ENCODE results near the gene OOSP1.

The OOSP1 gene

GRCh38 chr11:59938132-59938531 is at the start of gene OOSP1:
TSS of gene OOSP1 (plus strand) at chr11:59938432. CDS start at chr11:59938455, 23 bp downstream.
- H3K4me3 Mint-ChIP-seq = no peak within 1 kb of the TSS
- no peak for TF ChIP-seq CTCF (IDR thresholded peaks at IDR 0.05; ENCODE audit: unreplicated experiment in 3 of 3)
- H3K4me1 Mint-ChIP-seq = no peaks in the 10 kb centered on the region
- no peak within 1 kb of the TSS for H3K27ac Mint-ChIP-seq
- no peaks in the 10 kb centered on the region for H3K27me3 Mint-ChIP-seq (ENCODE audit: low read depth)
- H3K9me3 Mint-ChIP-seq = no peaks in the 10 kb centered on the region
- H3K36me3 Mint-ChIP-seq (ENCODE audit: low read depth) = no peaks in the 10 kb centered on the region

GRCh38 chr11:59891781-59892181 is 46.5 kb upstream of the OOSP1 start:
- H3K9me3 Mint-ChIP-seq = peaks cover 34% of the 10 kb centered on the region
- H3K36me3 Mint-ChIP-seq (ENCODE audit: low read depth) = peaks cover 11% of the 10 kb centered on the region
- TF ChIP-seq CTCF (IDR thresholded peaks at IDR 0.05; ENCODE audit: unreplicated experiment in 3 of 3) = no peak
- H3K4me1 Mint-ChIP-seq = no peaks in the 10 kb centered on the region
- H3K4me3 Mint-ChIP-seq = no peak overlapping the region
- peak overlapping the region in 1 of 3 experiments; percentile 35 for H3K27ac Mint-ChIP-seq
- no peaks in the 10 kb centered on the region for H3K27me3 Mint-ChIP-seq (ENCODE audit: low read depth)

- Mint-ChIP-seq H3K27me3 (ENCODE audit: low read depth) (no peaks in the 10 kb centered on the region), H3K27ac (no peak overlapping the region), H3K4me3 (no peak overlapping the region), H3K36me3 (ENCODE audit: low read depth) (peaks cover 3% of the 10 kb centered on the region), H3K9me3 (peaks cover 14% of the 10 kb centered on the region), H3K4me1 (no peaks in the 10 kb centered on the region)
- no peak for TF ChIP-seq CTCF (IDR thresholded peaks at IDR 0.05; ENCODE audit: unreplicated experiment in 3 of 3)
Observed at GRCh38 chr11:59894616-59895015, 43.6 kb upstream of the OOSP1 start.

GRCh38 chr11:59898046-59898445 is 40.2 kb upstream of the OOSP1 start:
- Mint-ChIP-seq H3K27me3 (ENCODE audit: low read depth) (no peaks in the 10 kb centered on the region), H3K36me3 (ENCODE audit: low read depth) (no peaks in the 10 kb centered on the region), H3K4me1 (no peaks in the 10 kb centered on the region)

GRCh38 chr11:59898650-59899049 is 39.6 kb upstream of the OOSP1 start:
- Mint-ChIP-seq H3K27me3 (ENCODE audit: low read depth) (no peaks in the 10 kb centered on the region), H3K27ac (no peak overlapping the region), H3K4me3 (no peak overlapping the region), H3K9me3 (peaks cover 2% of the 10 kb centered on the region), H3K4me1 (no peaks in the 10 kb centered on the region), H3K36me3 (ENCODE audit: low read depth) (no peaks in the 10 kb centered on the region)
- TF ChIP-seq CTCF (IDR thresholded peaks at IDR 0.05; ENCODE audit: unreplicated experiment in 3 of 3) = no peak

More at GRCh38 chr11:59898046-59898445, 40.2 kb upstream of the OOSP1 start:
- TF ChIP-seq CTCF (IDR thresholded peaks at IDR 0.05; ENCODE audit: unreplicated experiment in 3 of 3) = no peak
- H3K4me3 Mint-ChIP-seq = no peak overlapping the region
- no peak overlapping the region for H3K27ac Mint-ChIP-seq
- H3K9me3 Mint-ChIP-seq = peaks cover 2% of the 10 kb centered on the region

GRCh38 chr11:59899532-59899931 is 38.7 kb upstream of the OOSP1 start:
- Mint-ChIP-seq H3K27ac (no peak overlapping the region), H3K27me3 (ENCODE audit: low read depth) (no peaks in the 10 kb centered on the region), H3K36me3 (ENCODE audit: low read depth) (no peaks in the 10 kb centered on the region), H3K4me1 (no peaks in the 10 kb centered on the region), H3K9me3 (peaks cover 2% of the 10 kb centered on the region), H3K4me3 (no peak overlapping the region)
- TF ChIP-seq CTCF (IDR thresholded peaks at IDR 0.05; ENCODE audit: unreplicated experiment in 3 of 3) = no peak

Data from nephron (organoid).